Bronchial epithelial cell (primary cell): ENCODE results near the gene B4GALT5. TPM values are rescaled to one million over a fixed set of nuclear protein-coding genes. Genes with fewer than 3 reads are reported as not detected.

Experiments used
- DNase-seq: peaks from one replicate; pipeline ENCODE4 v3.0.0-alpha.2; 2010; ENCODE audit warnings: low read depth
- FAIRE-seq: peaks from 2 replicates; lab custom pipeline; 2011; peaks lifted over from hg19 to GRCh38; lab: Jason Lieb, UNC
- H3K27me3 ChIP-seq: 2 replicates; pipeline ENCODE4 v1.5.1; 2011; ENCODE audit warnings: low read length; ENCODE audit not compliant: control insufficient read depth, insufficient read depth
- H3K36me3 ChIP-seq: 2 replicates; pipeline ENCODE4 v1.5.1; 2011; ENCODE audit warnings: low read length; ENCODE audit not compliant: control insufficient read depth, insufficient read depth
- H3K4me3 ChIP-seq: 2 replicates; pipeline ENCODE4 v1.5.1; 2011; ENCODE audit warnings: mild to moderate bottlenecking, low read depth, low read length, control low read depth
- total RNA-seq: library from RNA; depleted of rRNA; stranded (reverse); fragments of >200 nt; gene quantifications from 2 replicates; pipeline ENCODE4 v1.2.1, GENCODE V29; 2014
- TF ChIP-seq, protein P1 (sequence below): IDR thresholded peaks from 2 replicates; pipeline ENCODE4 v1.5.1; 2011; ENCODE audit warnings: mild to moderate bottlenecking, moderate library complexity, low read length, control low read depth, inconsistent platforms; ENCODE audit not compliant: insufficient read depth, severe bottlenecking

B4GALT5 gene
- total RNA-seq, 1 donor from 2014 or later: 9.7 TPM

DNA sequence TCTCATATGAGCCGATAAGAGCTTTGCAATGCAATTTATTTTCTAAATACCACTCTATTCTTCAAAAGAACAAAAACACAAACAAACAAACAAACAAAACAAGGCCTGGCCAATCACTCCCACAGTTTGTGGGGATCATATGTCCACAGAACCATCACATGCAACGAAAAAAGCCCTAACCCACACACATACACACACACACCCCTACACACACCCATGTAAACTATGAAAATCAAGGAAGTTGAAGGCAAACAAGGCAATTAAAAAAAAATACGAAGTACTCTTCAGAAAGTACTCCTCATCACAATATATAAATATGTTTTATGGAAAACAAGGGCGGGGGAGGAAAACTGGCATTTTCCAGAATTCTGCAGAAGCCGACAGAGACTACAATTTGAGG is 79.6 kb downstream of the B4GALT5 start:
- no peak overlapping the region for H3K4me3 ChIP-seq
- FAIRE-seq: no peak
- H3K36me3 ChIP-seq: peaks cover 9% of the 10 kb centered on the region

DNA sequence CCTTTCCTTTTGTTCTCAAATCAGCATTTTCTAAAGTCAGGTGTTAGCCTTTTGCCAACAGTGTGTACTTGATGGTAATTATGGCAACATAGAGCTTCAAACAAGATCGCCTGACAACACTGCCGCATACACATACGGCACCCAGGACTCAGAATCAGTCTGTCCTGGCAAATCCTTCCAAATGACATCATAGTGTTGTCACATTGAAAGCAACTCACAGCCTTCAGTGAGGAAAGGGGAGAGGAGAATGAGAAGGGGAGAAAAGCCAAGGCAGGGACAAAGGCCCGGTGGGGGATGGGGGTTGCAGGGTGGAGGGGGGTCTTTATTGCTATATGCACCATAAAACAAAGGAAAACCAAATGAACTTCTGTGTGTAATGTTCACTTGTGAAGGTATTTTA is 80.0 kb downstream of the B4GALT5 start:
- H3K36me3 ChIP-seq: peaks cover 9% of the 10 kb centered on the region
- no peak overlapping the region for H3K4me3 ChIP-seq
- DNase-seq (no peak), FAIRE-seq (no peak)
- TF ChIP-seq, protein P1, sequence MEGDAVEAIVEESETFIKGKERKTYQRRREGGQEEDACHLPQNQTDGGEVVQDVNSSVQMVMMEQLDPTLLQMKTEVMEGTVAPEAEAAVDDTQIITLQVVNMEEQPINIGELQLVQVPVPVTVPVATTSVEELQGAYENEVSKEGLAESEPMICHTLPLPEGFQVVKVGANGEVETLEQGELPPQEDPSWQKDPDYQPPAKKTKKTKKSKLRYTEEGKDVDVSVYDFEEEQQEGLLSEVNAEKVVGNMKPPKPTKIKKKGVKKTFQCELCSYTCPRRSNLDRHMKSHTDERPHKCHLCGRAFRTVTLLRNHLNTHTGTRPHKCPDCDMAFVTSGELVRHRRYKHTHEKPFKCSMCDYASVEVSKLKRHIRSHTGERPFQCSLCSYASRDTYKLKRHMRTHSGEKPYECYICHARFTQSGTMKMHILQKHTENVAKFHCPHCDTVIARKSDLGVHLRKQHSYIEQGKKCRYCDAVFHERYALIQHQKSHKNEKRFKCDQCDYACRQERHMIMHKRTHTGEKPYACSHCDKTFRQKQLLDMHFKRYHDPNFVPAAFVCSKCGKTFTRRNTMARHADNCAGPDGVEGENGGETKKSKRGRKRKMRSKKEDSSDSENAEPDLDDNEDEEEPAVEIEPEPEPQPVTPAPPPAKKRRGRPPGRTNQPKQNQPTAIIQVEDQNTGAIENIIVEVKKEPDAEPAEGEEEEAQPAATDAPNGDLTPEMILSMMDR: no peak
- no peaks in the 10 kb centered on the region for H3K27me3 ChIP-seq

More for the DNA sequence above, 79.6 kb downstream of the B4GALT5 start:
- no peak for DNase-seq
- TF ChIP-seq, protein P1: no peak
- H3K27me3 ChIP-seq: no peaks in the 10 kb centered on the region

DNA sequence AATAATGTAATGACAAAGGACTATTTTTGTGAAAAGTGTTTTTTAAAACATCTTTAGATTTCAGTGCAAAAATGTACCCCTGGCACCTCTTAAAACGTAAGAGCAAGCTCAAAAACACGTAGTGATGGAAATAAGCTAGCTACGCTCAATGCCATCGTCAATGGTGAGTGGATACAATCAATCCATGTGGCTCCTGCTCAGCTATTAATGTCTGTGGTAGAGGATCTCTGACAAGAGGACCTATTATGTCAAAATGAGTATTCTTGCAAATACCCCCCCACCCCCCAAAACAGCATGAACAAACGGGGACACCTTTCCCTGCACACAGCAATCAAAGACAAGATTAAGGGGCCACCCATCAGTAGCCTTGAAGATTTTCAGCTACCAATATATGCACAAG is 80.7 kb downstream of the B4GALT5 start:
- Histone ChIP-seq H3K4me3 (no peak overlapping the region), H3K36me3 (peaks cover 9% of the 10 kb centered on the region), H3K27me3 (no peaks in the 10 kb centered on the region)
- no peak for DNase-seq
- no peak for FAIRE-seq
- TF ChIP-seq, protein P1: no peak

DNA sequence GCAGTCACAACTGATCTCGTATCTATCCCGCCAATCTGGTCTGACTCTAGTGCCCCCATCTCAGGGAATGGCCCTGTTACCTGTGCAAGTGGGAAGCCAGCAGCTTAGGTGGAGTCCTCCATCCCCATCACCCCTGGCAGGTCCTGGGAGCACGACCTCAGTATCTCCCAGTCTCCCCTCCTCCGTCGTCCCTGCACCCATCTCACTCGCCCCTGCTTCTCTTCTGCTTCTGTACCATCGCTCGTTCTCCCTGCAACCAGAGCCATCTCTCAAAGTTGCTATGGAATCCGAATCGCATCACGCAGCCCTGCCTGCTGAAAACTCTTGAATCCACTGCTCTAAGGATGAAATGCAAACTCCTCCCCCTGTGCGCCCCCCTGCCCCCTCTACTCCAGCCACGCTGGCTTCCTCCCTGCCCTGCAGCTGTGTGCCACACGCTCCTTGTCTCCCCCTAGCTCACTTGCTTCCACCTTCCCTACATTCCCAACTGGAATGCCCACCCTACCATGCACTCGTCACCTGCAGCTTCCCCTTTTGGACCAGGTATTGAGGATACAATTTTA is 81.7 kb downstream of the B4GALT5 start:
- TF ChIP-seq, protein P1: no peak
- H3K4me3 ChIP-seq: no peak overlapping the region
- FAIRE-seq (no peak), DNase-seq (no peak)
- H3K27me3 ChIP-seq: no peaks in the 10 kb centered on the region
- H3K36me3 ChIP-seq: peaks cover 8% of the 10 kb centered on the region

DNA sequence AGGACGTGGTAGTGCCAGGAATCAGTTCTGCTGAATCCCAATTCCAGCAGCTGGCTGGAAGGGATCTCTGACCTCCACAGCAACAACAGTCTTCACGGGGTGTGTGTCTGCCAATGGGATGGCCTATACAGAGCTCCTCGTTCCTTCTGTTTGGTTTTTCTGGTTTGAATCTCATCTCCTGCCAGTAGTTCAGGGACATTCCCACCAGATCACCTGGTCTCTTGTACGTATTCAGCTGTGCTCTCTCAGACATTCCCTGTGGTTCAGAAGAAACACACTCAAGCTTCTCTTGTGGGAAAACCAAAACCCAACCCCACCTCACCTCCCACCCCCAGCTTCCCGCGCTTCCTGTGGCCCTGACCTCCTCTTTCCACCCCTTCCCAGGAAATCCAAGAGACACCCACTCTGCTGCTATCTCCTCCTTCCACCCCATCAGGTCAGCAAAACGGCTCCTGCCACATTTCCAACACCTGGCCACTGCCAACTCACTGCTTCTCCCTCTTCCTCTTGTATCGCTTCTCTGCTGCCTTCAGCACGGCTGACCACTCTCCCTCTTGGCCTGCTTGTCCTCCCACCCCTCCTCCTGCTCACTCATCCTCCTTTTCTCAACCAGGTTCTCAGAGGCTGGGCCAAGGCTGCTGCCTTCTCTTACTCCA is 82.5 kb downstream of the B4GALT5 start:
- Histone ChIP-seq H3K36me3 (peaks cover 3% of the 10 kb centered on the region), H3K4me3 (no peak overlapping the region), H3K27me3 (no peaks in the 10 kb centered on the region)
- no peak for DNase-seq
- FAIRE-seq: no peak
- TF ChIP-seq, protein P1: no peak

DNA sequence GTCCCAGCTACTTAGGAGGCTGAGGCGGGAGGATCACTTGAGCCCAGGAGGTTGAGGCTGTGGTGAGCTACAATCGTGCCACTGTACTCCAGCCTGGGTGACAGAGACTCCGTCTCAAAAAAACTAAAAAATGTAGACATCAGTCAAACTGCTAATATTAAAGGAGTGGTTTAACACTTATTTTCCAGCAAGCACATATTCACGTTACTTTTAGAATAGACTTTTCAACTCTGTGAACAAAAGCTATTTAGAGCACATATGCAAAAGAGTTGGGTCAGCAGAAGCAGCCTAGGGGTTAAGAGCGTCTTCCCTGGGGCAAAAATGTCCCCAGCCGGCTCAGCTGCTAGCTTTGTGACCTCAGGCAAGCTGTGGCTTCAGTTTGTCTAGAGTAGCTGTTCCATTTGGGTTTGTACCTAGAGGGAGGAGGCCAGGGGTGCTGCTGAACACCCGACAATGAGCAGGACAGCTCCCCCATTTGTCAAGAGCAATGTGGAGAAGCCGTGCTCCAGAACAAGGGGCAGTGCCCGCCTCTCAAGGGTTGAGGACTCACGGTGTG is 83.2 kb downstream of the B4GALT5 start:
- FAIRE-seq (no peak), DNase-seq (no peak)
- Histone ChIP-seq H3K27me3 (no peaks in the 10 kb centered on the region), H3K36me3 (no peaks in the 10 kb centered on the region), H3K4me3 (no peak overlapping the region)
- TF ChIP-seq, protein P1: no peak
